Endodermal cell (in vitro differentiated cells): ENCODE data around the gene UNC5B. TPM values are rescaled to one million over a fixed set of nuclear protein-coding genes. Genes with fewer than 3 reads are reported as not detected.

ENCODE experiments used
- DNase-seq: peaks from one replicate; pipeline ENCODE4 v3.0.0-alpha.2; 2017
- H3K27ac ChIP-seq: 2 replicates; pipeline ENCODE4 v1.5.1; 2013; ENCODE audit warnings: mild to moderate bottlenecking, low read depth, low read length, moderate library complexity
- H3K27me3 ChIP-seq: 2 replicates; pipeline ENCODE4 v1.6.1; 2013; ENCODE audit warnings: mild to moderate bottlenecking, low read length, moderate library complexity; ENCODE audit not compliant: insufficient read depth, control insufficient read depth, poor library complexity, severe bottlenecking
- H3K36me3 ChIP-seq: 2 replicates; pipeline ENCODE4 v1.7.0; 2013; ENCODE audit warnings: mild to moderate bottlenecking, low read length, moderate library complexity; ENCODE audit not compliant: control insufficient read depth, insufficient read depth
- H3K4me1 ChIP-seq: one replicate; pipeline ENCODE4 v1.7.0; 2013; ENCODE audit warnings: low read length; ENCODE audit not compliant: control insufficient read depth, insufficient read depth
- H3K4me3 ChIP-seq: 2 replicates; pipeline ENCODE4 v1.5.1; 2013; ENCODE audit warnings: mild to moderate bottlenecking, low read length, moderate library complexity
- H3K9ac ChIP-seq: 2 replicates; pipeline ENCODE4 v1.6.1; 2013; ENCODE audit warnings: mild to moderate bottlenecking, low read length, moderate library complexity; ENCODE audit not compliant: poor library complexity, severe bottlenecking; ENCODE audit errors: extremely low read depth
- H3K9me3 ChIP-seq: 2 replicates; pipeline ENCODE4 v1.6.1; 2013; ENCODE audit warnings: mild to moderate bottlenecking, low read length, moderate library complexity; ENCODE audit not compliant: control insufficient read depth
- H3K27ac Mint-ChIP-seq: 2 replicates; pipeline ENCODE4 v1.8.0; 2020; ENCODE audit warnings: mixed read lengths
- H3K27me3 Mint-ChIP-seq: 2 replicates; pipeline ENCODE4 v1.8.0; 2021; ENCODE audit warnings: mild to moderate bottlenecking, mixed read lengths; ENCODE audit not compliant: insufficient read depth
- H3K36me3 Mint-ChIP-seq: 2 replicates; pipeline ENCODE4 v1.8.0; 2020; ENCODE audit warnings: low read depth, mixed read lengths
- H3K4me1 Mint-ChIP-seq: 2 replicates; pipeline ENCODE4 v1.8.0; 2020; ENCODE audit warnings: mixed read lengths
- H3K4me3 Mint-ChIP-seq: 2 replicates; pipeline ENCODE4 v1.8.0; 2020; ENCODE audit warnings: mild to moderate bottlenecking, moderate library complexity, mixed read lengths
- H3K9me3 Mint-ChIP-seq: 2 replicates; pipeline ENCODE4 v1.8.0; 2020; ENCODE audit warnings: mild to moderate bottlenecking, mixed read lengths
- CTCF ChIP-seq: fragments of 200-600 bp; sonication (generic); conservative IDR thresholded peaks from 2 replicates; pipeline ENCODE4 v1.5.0; 2021; ENCODE audit warnings: antibody characterized with exemption, mild to moderate bottlenecking
- WGBS, 2 experiments: methylation state at CpG; one replicate each; pipeline versions ENCODE4 v1.1.5 to v1.1.7; 2013; ENCODE audit warnings: missing lambda C conversion rate in 2 of 2, mixed read lengths in 1 of 2; ENCODE audit not compliant: insufficient coverage in 1 of 2, insufficient read length in 1 of 2; 5-methylcytosine and 5-hydroxymethylcytosine counted together
- total RNA-seq, 2 donors: library from RNA; stranded (reverse); fragmentation: NEBNext Ultra II Directional in 1 of 2; extraction: Animal tissue kit (Norgen Biotek cat#: 25700) in 1 of 2; gene quantifications; 2 replicates in 1 of 2; 3 replicates in 1 of 2; pipeline ENCODE4 v1.2.1, GENCODE V29; 2021

Gene UNC5B
- total RNA-seq, 2 donors from 2014 or later: 9.7 to 14.5 TPM

GRCh38 chr10:71285180-71285545 lies 72.8 kb downstream of the UNC5B start:
- 60 to 80% methylated on average over 6 to 11 of the region's 11 CpGs for WGBS, 2 experiments
- H3K27me3 Mint-ChIP-seq: no peaks in the 10 kb centered on the region
- Histone ChIP-seq H3K27ac (no peak overlapping the region), H3K36me3 (peaks cover 7% of the 10 kb centered on the region), H3K9ac (no peak overlapping the region), H3K9me3 (peaks cover 6% of the 10 kb centered on the region), H3K27me3 (no peaks in the 10 kb centered on the region), H3K4me1 (peaks cover 16% of the 10 kb centered on the region), H3K4me3 (no peak overlapping the region)
- peaks cover 12% of the 10 kb centered on the region for H3K4me1 Mint-ChIP-seq
- TF ChIP-seq CTCF: peak; percentile 88
- H3K27ac Mint-ChIP-seq: no peak overlapping the region
- no peak overlapping the region for H3K4me3 Mint-ChIP-seq
- DNase-seq: peak; percentile 90
- H3K9me3 Mint-ChIP-seq: no peaks in the 10 kb centered on the region
- peaks cover 7% of the 10 kb centered on the region for H3K36me3 Mint-ChIP-seq

GRCh38 chr10:71285986-71286385 lies 73.6 kb downstream of the UNC5B start:
- H3K9me3 ChIP-seq: peaks cover 6% of the 10 kb centered on the region
- no peak overlapping the region for H3K4me3 ChIP-seq
- Mint-ChIP-seq H3K4me1 (peaks cover 15% of the 10 kb centered on the region), H3K27me3 (no peaks in the 10 kb centered on the region), H3K36me3 (peaks cover 7% of the 10 kb centered on the region), H3K9me3 (no peaks in the 10 kb centered on the region), H3K4me3 (no peak overlapping the region), H3K27ac (no peak overlapping the region)
- TF ChIP-seq CTCF: no peak
- H3K9ac ChIP-seq: no peak overlapping the region
- H3K27ac ChIP-seq: no peak overlapping the region
- H3K36me3 ChIP-seq: peaks cover 7% of the 10 kb centered on the region
- DNase-seq: no peak
- peaks cover 16% of the 10 kb centered on the region for H3K4me1 ChIP-seq
- 70 to 80% methylated on average over 2 to 4 of the region's 4 CpGs for WGBS, 2 experiments
- H3K27me3 ChIP-seq: no peaks in the 10 kb centered on the region

GRCh38 chr10:71286521-71287294 lies 74.3 kb downstream of the UNC5B start:
- Mint-ChIP-seq H3K27ac (no peak overlapping the region), H3K36me3 (peaks cover 7% of the 10 kb centered on the region), H3K4me3 (no peak overlapping the region), H3K9me3 (no peaks in the 10 kb centered on the region), H3K27me3 (no peaks in the 10 kb centered on the region), H3K4me1 (peaks cover 15% of the 10 kb centered on the region)
- H3K9me3 ChIP-seq: peaks cover 6% of the 10 kb centered on the region
- no peak overlapping the region for H3K9ac ChIP-seq
- no peaks in the 10 kb centered on the region for H3K27me3 ChIP-seq
- TF ChIP-seq CTCF: no peak
- no peak overlapping the region for H3K4me3 ChIP-seq
- 95 to 97% methylated on average over 16 to 17 of the region's 17 CpGs for WGBS, 2 experiments
- no peak overlapping the region for H3K27ac ChIP-seq
- H3K36me3 ChIP-seq: peaks cover 7% of the 10 kb centered on the region
- H3K4me1 ChIP-seq: peaks cover 16% of the 10 kb centered on the region
- no peak for DNase-seq
